Activated naive CD8-positive, alpha-beta T cell treated with anti-CD3 and anti-CD28 coated beads, Interleukin-2, amount 10 ng/mL, durations not matched to agents 7 days and 5 days (primary cell): Measurements from ENCODE around the gene KCNN4. TPM values are rescaled to one million over a fixed set of nuclear protein-coding genes. Genes with fewer than 3 reads are reported as not detected.

ENCODE experiments used
- ATAC-seq: fragments of 150-1000 bp; cut with Tn5 transposase; one replicate; pipeline ENCODE4 v1.10.0; 2021; ENCODE audit warnings: low read depth, moderate library complexity
- POLR2A ChIA-PET: fragments of 350-600 bp; sonication (Branson Sonifier 250); formaldehyde crosslinking; loops from one replicate; lab custom pipeline; 2021; ENCODE audit warnings: antibody characterized with exemption; lab: Charles Lee
- DNase-seq: peaks from one replicate; pipeline ENCODE4 v3.0.0; 2021
- H3K27ac Mint-ChIP-seq: one replicate; pipeline ENCODE4 v1.8.0; 2022; ENCODE audit warnings: mild to moderate bottlenecking, mixed read lengths
- H3K27me3 Mint-ChIP-seq: one replicate; pipeline ENCODE4 v1.8.0; 2022; ENCODE audit warnings: mild to moderate bottlenecking, moderate library complexity, mixed read lengths
- H3K36me3 Mint-ChIP-seq: one replicate; pipeline ENCODE4 v1.8.0; 2021; ENCODE audit warnings: mild to moderate bottlenecking, mixed read lengths
- H3K4me1 Mint-ChIP-seq: one replicate; pipeline ENCODE4 v1.8.0; 2021; ENCODE audit warnings: mixed read lengths
- H3K4me3 Mint-ChIP-seq: one replicate; pipeline ENCODE4 v1.8.0; 2022; ENCODE audit warnings: mild to moderate bottlenecking, moderate library complexity, mixed read lengths
- H3K9me3 Mint-ChIP-seq: one replicate; pipeline ENCODE4 v1.8.0; 2021; ENCODE audit warnings: mixed read lengths
- total RNA-seq, 2 experiments: library from RNA; stranded (reverse); gene quantifications; one replicate each; pipeline ENCODE4 v1.2.3, GENCODE V29; 2021

KCNN4 gene
- total RNA-seq, 2 experiments from 2014 or later = 38.3 to 45.4 TPM

- H3K4me3 Mint-ChIP-seq = no peak overlapping the region
- peaks cover 12% of the 10 kb centered on the region for H3K27me3 Mint-ChIP-seq
- peaks cover 15% of the 10 kb centered on the region for H3K4me1 Mint-ChIP-seq
- H3K9me3 Mint-ChIP-seq = no peaks in the 10 kb centered on the region
- ATAC-seq = no peak
- POLR2A ChIA-PET = no interaction called here
- no peak for DNase-seq
- H3K36me3 Mint-ChIP-seq = no peaks in the 10 kb centered on the region
- H3K27ac Mint-ChIP-seq = no peak overlapping the region
These were observed 8.3 kb upstream of the KCNN4 start for GRCh38 chr19:43789029-43789428.

- POLR2A ChIA-PET = no interaction called here
- no peak overlapping the region for H3K27ac Mint-ChIP-seq
- ATAC-seq = no peak
- H3K4me3 Mint-ChIP-seq = no peak overlapping the region
- H3K36me3 Mint-ChIP-seq = no peaks in the 10 kb centered on the region
- no peak for DNase-seq
- peaks cover 29% of the 10 kb centered on the region for H3K4me1 Mint-ChIP-seq
- H3K9me3 Mint-ChIP-seq = no peaks in the 10 kb centered on the region
- peaks cover 10% of the 10 kb centered on the region for H3K27me3 Mint-ChIP-seq
These were observed 5.9 kb upstream of the KCNN4 start for GRCh38 chr19:43786665-43787064.

- Mint-ChIP-seq H3K9me3 (no peaks in the 10 kb centered on the region), H3K36me3 (no peaks in the 10 kb centered on the region), H3K4me3 (peak overlapping the region; percentile 71), H3K27me3 (peaks cover 10% of the 10 kb centered on the region), H3K4me1 (peaks cover 35% of the 10 kb centered on the region), H3K27ac (peak overlapping the region; percentile 95)
- ATAC-seq = peak; percentile 37
- peak; percentile 59 for DNase-seq
- POLR2A ChIA-PET = interaction anchor here (1.0 to 1.4 kb wide), 4 partner anchors 18 to 40 kb away, joined by 3 to 6 read pairs (median 4); partner anchors contain the start of gene SMG9
These were observed 4.4 kb upstream of the KCNN4 start for GRCh38 chr19:43784981-43785808.

GRCh38 chr19:43784241-43784980 is 3.6 kb upstream of the KCNN4 start:
- Mint-ChIP-seq H3K36me3 (no peaks in the 10 kb centered on the region), H3K4me3 (peak overlapping the region; percentile 71), H3K4me1 (peaks cover 38% of the 10 kb centered on the region), H3K27ac (peak overlapping the region; percentile 95), H3K27me3 (peaks cover 5% of the 10 kb centered on the region), H3K9me3 (no peaks in the 10 kb centered on the region)
- peak; percentile 28 for ATAC-seq
- DNase-seq = no peak
- POLR2A ChIA-PET = interaction anchor here (1.1 to 1.4 kb wide), 3 partner anchors 30 to 39 kb away, joined by 3 to 6 read pairs (median 4); partner anchors contain the start of gene SMG9

- Mint-ChIP-seq H3K9me3 (no peaks in the 10 kb centered on the region), H3K4me1 (peaks cover 40% of the 10 kb centered on the region), H3K4me3 (peak overlapping the region; percentile 71), H3K27ac (peak overlapping the region; percentile 95), H3K36me3 (no peaks in the 10 kb centered on the region), H3K27me3 (peaks cover 5% of the 10 kb centered on the region)
- ATAC-seq = no peak
- POLR2A ChIA-PET = interaction anchor here (0.7 kb wide), 1 partner anchor 9 kb away, joined by 5 read pairs; no protein-coding TSS in a partner anchor
- DNase-seq = no peak
These were observed 2.9 kb upstream of the KCNN4 start for GRCh38 chr19:43783636-43784035.

GRCh38 chr19:43782689-43783231 is 2.0 kb upstream of the KCNN4 start:
- Mint-ChIP-seq H3K27me3 (peaks cover 5% of the 10 kb centered on the region), H3K36me3 (no peaks in the 10 kb centered on the region), H3K4me3 (peak overlapping the region; percentile 84), H3K27ac (peak overlapping the region; percentile 85), H3K4me1 (peaks cover 49% of the 10 kb centered on the region), H3K9me3 (no peaks in the 10 kb centered on the region)
- ATAC-seq = peak; percentile 4
- POLR2A ChIA-PET = interaction anchor here (5.9 kb wide), 1 partner anchor 15 kb away, joined by 74 read pairs; no protein-coding TSS in a partner anchor
- DNase-seq = no peak

- peak overlapping the region; percentile 85 for H3K27ac Mint-ChIP-seq
- peaks cover 3% of the 10 kb centered on the region for H3K27me3 Mint-ChIP-seq
- H3K9me3 Mint-ChIP-seq = no peaks in the 10 kb centered on the region
- POLR2A ChIA-PET = interaction anchor here (0.5 to 5.9 kb wide), 2 partner anchors 15 to 223 kb away, joined by 7 to 74 read pairs; no protein-coding TSS in a partner anchor
- ATAC-seq = no peak
- DNase-seq = no peak
- peak overlapping the region; percentile 84 for H3K4me3 Mint-ChIP-seq
- peaks cover 51% of the 10 kb centered on the region for H3K4me1 Mint-ChIP-seq
- no peaks in the 10 kb centered on the region for H3K36me3 Mint-ChIP-seq
These were observed 1.5 kb upstream of the KCNN4 start for GRCh38 chr19:43782311-43782660.

- peak overlapping the region; percentile 85 for H3K27ac Mint-ChIP-seq
- peaks cover 57% of the 10 kb centered on the region for H3K4me1 Mint-ChIP-seq
- H3K9me3 Mint-ChIP-seq = no peaks in the 10 kb centered on the region
- peak overlapping the region; percentile 84 for H3K4me3 Mint-ChIP-seq
- peaks cover 3% of the 10 kb centered on the region for H3K27me3 Mint-ChIP-seq
- POLR2A ChIA-PET = interaction anchor here (0.5 to 7.1 kb wide), 4 partner anchors 14 to 222 kb away, joined by 3 to 74 read pairs (median 37); partner anchors contain the start of gene SMG9
- no peak for ATAC-seq
- no peaks in the 10 kb centered on the region for H3K36me3 Mint-ChIP-seq
- DNase-seq = no peak
These were observed 997 bp upstream of the KCNN4 start for GRCh38 chr19:43781630-43782310.

- peaks cover 61% of the 10 kb centered on the region for H3K4me1 Mint-ChIP-seq
- peak overlapping the region; percentile 84 for H3K27ac Mint-ChIP-seq
- peak overlapping the region; percentile 84 for H3K4me3 Mint-ChIP-seq
- POLR2A ChIA-PET = interaction anchor here (0.6 to 7.1 kb wide), 8 partner anchors 13 to 889 kb away, joined by 3 to 74 read pairs (median 6); partner anchors contain the start of genes SMG9 and ZNF283
- DNase-seq (no peak), ATAC-seq (no peak)
- no peaks in the 10 kb centered on the region for H3K27me3 Mint-ChIP-seq
- H3K36me3 Mint-ChIP-seq = peaks cover 5% of the 10 kb centered on the region
- no peaks in the 10 kb centered on the region for H3K9me3 Mint-ChIP-seq
These were observed 953 bp downstream of the KCNN4 start for GRCh38 chr19:43779820-43780219.

GRCh38 chr19:43779147-43779819 is 1.5 kb downstream of the KCNN4 start:
- Mint-ChIP-seq H3K27me3 (no peaks in the 10 kb centered on the region), H3K36me3 (peaks cover 5% of the 10 kb centered on the region), H3K9me3 (no peaks in the 10 kb centered on the region), H3K4me3 (peak overlapping the region; percentile 84), H3K4me1 (peaks cover 56% of the 10 kb centered on the region), H3K27ac (peak overlapping the region; percentile 84)
- no peak for DNase-seq
- no peak for ATAC-seq
- POLR2A ChIA-PET = interaction anchor here (0.6 to 7.1 kb wide), 9 partner anchors 12 to 889 kb away, joined by 3 to 74 read pairs (median 6); partner anchors contain the start of genes SMG9 and ZNF283

- Mint-ChIP-seq H3K9me3 (no peaks in the 10 kb centered on the region), H3K4me1 (peaks cover 50% of the 10 kb centered on the region), H3K4me3 (peak overlapping the region; percentile 84), H3K36me3 (peaks cover 5% of the 10 kb centered on the region), H3K27me3 (no peaks in the 10 kb centered on the region), H3K27ac (peak overlapping the region; percentile 84)
- POLR2A ChIA-PET = interaction anchor here (0.6 to 7.1 kb wide), 6 partner anchors 11 to 110 kb away, joined by 3 to 74 read pairs (median 8); partner anchors contain the start of gene SMG9
- ATAC-seq = no peak
- no peak for DNase-seq
These were observed 2.1 kb downstream of the KCNN4 start for GRCh38 chr19:43778651-43779050.
